SH-SY5Y (cell line): ENCODE results near the gene DGAT2.

Source experiments
- GATA2 ChIP-seq: IDR thresholded peaks from 2 replicates; pipeline ENCODE4 v1.6.1; 2011; ENCODE audit warnings: mild to moderate bottlenecking, low read depth, low read length
- GATA3 ChIP-seq: IDR thresholded peaks from 2 replicates; pipeline ENCODE4 v1.6.1; 2011; ENCODE audit warnings: low read depth, mild to moderate bottlenecking, low read length, moderate library complexity

GRCh38 chr11:75784085-75784478 lies 15.5 kb downstream of the DGAT2 start:
- TF ChIP-seq GATA3: no peak
- TF ChIP-seq GATA2: no peak
